Stimulated activated CD8-positive, alpha-beta memory T cell treated with anti-CD3 and anti-CD28 coated beads, Interleukin-7, amount 100 ng/mL, for 24 hours (primary cell): Measurements from ENCODE around the gene ACOX3.

Source experiments
- DNase-seq: peaks from one replicate; pipeline ENCODE4 v3.0.0-alpha.2; 2020; ENCODE audit warnings: low read depth

The ACOX3 gene

GRCh38 chr4:8319731-8320385, 120.7 kb downstream of the ACOX3 start:
- DNase-seq: no peak

GRCh38 chr4:8319061-8319460, 121.5 kb downstream of the ACOX3 start:
- no peak for DNase-seq

- DNase-seq: no peak
Observed at GRCh38 chr4:8318509-8318908, 122.0 kb downstream of the ACOX3 start.

GRCh38 chr4:8317474-8317873, 123.0 kb downstream of the ACOX3 start:
- no peak for DNase-seq

GRCh38 chr4:8316911-8317351, 123.6 kb downstream of the ACOX3 start:
- no peak for DNase-seq
